GM18511 (cell line): ENCODE measurements around the gene MYO16.
A peak's percentile ranks its signal among the peaks of the same experiment; 100 is the strongest.
"Not testable (repeated sequence)": the region's sequence is repeated elsewhere in the genome, so short reads cannot be mapped to it uniquely, and the experiment has no call there.

Experiments
- ATAC-seq: cut with Tn5 transposase; IDR thresholded peaks from one replicate; pipeline ENCODE4 v1.9.1; 2021; ENCODE audit warnings: mild to moderate bottlenecking, moderate library complexity; ENCODE audit not compliant: unreplicated experiment

The MYO16 gene

DNA sequence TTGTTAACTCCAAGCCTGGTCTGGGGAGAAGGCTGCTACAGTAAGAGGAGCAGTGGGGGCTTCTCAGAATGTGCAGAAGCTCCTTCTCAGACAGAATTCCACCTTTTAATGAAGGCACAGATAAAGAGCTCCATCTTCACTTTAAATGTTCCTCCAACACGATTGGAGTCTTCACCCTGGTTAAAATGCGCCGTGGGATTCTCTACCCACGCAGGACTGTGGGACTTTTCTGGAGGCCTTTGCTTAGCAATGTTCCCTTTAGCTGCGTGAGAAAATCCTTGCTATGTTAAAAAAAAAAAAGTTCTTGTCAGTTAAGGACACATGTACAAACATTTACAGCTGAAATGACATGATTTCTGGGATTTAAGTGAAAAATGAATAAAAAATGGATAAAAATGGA, 546.3 kb downstream of the MYO16 start:
- ATAC-seq = no peak

- ATAC-seq = no peak
These were observed 551.6 kb downstream of the MYO16 start for GRCh38 chr13:109180905-109181425.

- ATAC-seq = no peak
These were observed 553.5 kb downstream of the MYO16 start for GRCh38 chr13:109182777-109183465.

DNA sequence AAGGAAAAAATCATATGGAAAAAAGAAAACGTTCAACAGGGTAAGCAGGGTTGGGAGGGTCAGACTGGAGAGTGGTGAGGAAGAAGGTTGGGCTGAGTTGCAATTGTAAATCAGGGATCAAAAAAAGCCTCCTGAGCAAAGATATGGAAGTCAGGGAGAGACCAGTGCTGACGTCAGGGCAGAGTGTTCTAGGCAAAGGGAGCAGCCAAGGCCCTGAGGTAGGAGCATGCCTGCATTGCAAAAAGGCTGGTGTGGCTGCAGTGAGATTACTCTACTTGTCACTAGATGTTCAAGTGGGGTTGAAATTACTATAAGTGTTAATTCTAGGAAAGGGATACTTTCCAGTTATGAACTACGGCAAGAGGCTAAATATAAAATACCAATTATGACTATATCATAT, 562.0 kb downstream of the MYO16 start:
- ATAC-seq = no peak

- no peak for ATAC-seq
These were observed 562.9 kb downstream of the MYO16 start for GRCh38 chr13:109192306-109192705.

GRCh38 chr13:109196948-109197347, 567.5 kb downstream of the MYO16 start:
- ATAC-seq = no peak

- no peak for ATAC-seq
These were observed 569.2 kb downstream of the MYO16 start for GRCh38 chr13:109198585-109198984.

- ATAC-seq = no peak
These were observed 569.9 kb downstream of the MYO16 start for GRCh38 chr13:109199280-109199679.

- no peak for ATAC-seq
These were observed 571.1 kb downstream of the MYO16 start for GRCh38 chr13:109200556-109200955.

DNA sequence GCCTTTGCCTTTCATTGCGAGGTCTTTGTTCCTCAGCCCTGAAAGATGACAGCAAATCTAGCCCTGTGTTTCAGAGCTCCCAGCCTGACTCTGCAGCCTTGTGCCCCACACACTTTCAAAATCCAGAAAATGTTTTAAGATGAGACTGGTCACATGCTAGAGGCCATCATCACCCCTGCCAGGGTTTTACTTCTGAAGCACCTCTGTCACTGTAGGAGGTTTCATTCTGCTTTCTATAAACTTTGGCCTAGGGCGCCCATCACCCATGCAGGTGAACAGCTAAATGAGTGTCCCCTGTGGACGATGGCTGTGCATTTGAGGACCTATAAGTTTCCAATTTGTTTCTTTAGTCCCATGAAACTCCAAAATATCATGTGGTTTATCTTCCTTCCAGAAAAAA, 574.2 kb downstream of the MYO16 start:
- peak; percentile 50 for ATAC-seq

GRCh38 chr13:109204252-109204651, 574.8 kb downstream of the MYO16 start:
- no peak for ATAC-seq

DNA sequence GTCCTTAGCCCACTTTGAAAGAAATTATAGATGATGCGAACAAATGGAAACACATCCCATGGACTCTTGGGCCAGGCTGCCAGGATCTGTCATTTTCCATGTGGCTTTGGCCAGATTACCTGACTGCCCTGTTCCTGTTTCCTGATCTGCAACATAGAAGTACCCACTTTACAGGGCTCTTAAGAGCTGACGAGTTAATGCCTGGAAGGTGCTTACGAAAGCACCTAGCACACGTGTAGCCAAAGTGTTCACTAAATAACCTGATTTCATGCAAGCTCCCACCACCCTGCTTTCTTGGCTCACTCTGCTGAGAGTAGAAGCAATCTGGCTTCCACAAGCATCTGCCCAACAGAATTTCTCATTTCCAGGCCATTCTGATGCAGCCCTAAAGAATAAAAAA, 575.2 kb downstream of the MYO16 start:
- no peak for ATAC-seq

DNA sequence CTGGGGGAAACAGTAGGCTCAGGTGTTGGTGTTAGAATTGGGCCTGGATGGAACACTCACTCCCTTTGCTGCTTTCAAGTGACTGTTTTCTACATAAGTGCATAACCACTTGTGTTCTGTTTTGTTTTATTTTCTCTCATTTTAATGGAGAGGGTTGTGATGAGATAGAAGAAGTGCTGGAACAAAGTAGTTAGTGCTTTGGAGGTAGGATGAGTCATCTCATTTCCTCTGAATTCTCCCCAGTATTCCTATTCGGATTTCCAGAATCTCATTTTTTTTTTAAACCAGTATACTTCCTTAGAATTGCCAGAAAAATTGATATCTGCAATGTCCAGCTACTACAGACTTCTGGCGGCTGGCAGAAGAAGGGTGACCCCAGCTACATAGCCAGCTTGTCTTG, 575.9 kb downstream of the MYO16 start:
- no peak for ATAC-seq

DNA sequence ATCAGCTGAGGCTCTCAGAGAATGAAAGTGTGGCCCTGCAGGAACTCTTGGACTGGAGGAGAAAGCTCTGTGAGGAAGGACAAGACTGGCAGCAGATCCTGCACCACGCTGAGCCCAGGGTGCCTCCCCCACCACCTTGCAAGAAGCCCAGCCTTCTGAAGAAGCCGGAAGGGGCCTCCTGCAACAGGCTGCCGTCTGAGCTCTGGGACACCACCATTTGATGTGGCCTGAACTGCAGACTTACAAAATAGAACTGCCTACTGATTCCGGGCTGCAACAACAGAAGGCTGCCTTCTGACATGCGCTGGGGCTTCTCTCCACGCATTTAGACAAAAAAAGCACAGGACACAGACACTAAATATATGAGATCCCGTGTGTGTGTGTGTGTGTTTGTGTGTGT, 577.2 kb downstream of the MYO16 start:
- ATAC-seq = no peak

- ATAC-seq = no peak
These were observed 578.2 kb downstream of the MYO16 start for GRCh38 chr13:109207622-109208021.

- no peak for ATAC-seq
These were observed 579.1 kb downstream of the MYO16 start for GRCh38 chr13:109208522-109208921.

DNA sequence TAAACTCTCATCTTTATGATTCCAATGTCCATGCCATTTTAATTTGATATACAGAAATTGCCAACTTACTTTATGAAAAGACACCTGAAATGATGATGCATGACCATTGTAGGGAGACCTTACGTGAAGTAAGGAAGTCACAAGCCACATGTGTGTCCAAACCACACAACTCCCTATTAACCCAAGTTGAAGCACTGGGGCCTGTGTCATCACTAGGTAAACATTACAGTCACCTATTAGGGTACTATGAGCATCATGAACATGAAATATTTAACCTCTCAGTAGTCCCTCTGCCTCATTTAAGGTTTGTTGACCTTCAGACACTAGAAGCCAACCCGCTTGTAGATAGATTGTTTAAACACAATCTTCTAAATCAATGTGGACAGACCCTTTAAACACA, 580.1 kb downstream of the MYO16 start:
- ATAC-seq = no peak

GRCh38 chr13:109211616-109212015, 582.2 kb downstream of the MYO16 start:
- ATAC-seq = no peak

GRCh38 chr13:109212650-109213049, 583.2 kb downstream of the MYO16 start:
- no peak for ATAC-seq

- ATAC-seq = no peak
These were observed 584.3 kb downstream of the MYO16 start for GRCh38 chr13:109213714-109214113.

DNA sequence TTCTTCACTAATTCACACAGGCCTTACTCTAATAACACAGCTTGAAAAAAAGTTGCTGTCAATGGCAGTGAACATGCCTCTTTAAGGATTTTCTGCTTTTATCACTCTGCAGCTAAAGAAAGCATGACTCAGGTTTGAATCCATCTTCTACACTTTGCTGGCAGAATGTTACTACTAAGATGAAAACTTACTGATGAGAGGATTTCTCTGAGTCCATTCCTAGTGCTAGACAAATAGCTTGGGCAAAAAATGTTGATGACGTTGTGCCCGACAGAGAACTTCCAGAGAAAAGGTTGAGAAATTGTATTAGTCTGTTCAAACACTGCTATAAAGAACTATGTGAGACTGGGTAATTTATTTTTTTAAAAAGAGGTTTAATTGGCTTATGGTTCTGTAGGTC, 585.0 kb downstream of the MYO16 start:
- no peak for ATAC-seq

DNA sequence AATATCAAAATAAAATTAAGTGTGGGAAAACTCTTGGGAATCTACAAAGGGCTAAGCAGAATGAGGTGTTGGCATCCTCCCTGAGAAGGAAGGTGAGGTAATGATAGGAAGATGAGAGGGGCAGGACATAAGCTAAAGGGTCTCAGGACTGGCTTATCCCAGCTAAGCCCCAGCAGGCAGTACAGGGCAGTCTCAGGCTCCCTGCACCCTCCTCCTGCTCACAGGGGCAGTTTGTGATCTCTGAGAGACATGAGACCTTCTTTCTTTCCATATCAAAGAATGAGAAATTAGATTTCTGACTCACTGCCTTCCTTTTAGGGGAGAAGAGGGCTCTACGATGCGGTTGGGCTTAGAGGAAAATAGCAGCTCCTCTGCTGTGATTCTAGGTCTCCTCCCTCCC, 586.0 kb downstream of the MYO16 start:
- no peak for ATAC-seq

DNA sequence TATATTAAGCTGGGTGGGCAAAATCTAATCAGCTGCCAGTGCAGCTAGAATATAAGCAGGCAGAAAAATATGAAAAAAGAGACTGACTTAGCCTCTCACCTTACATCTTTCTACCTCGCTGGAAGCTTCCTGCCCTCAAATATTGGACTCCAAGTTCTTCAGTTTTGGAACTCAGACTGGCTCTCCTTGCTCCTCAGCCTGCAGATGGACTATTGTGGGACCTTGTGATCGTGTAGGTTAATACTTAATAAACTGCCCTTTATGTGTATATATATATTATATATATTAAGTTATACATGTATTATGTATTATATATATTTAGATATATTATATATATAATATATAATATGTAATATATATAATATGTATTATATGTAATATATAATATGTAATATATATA, 588.1 kb downstream of the MYO16 start:
- not testable (repeated sequence) for ATAC-seq
